GM12878 (cell line): ENCODE results near the gene IFIT5.

ENCODE experiments used
- CHD2 ChIP-seq: IDR thresholded peaks from 2 replicates; pipeline ENCODE4 v1.6.1; 2011; ENCODE audit warnings: low read depth, low read length, improper control_type of control experiment, borderline replicate concordance
- POLR2A ChIP-seq: IDR thresholded peaks from 2 replicates; pipeline ENCODE4 v1.6.1; 2011; ENCODE audit warnings: low read depth, mild to moderate bottlenecking, low read length
- POLR2AphosphoS5 ChIP-seq: IDR thresholded peaks from 2 replicates; pipeline ENCODE4 v1.6.1; 2011; ENCODE audit warnings: mild to moderate bottlenecking, low read length, inconsistent platforms

DNA sequence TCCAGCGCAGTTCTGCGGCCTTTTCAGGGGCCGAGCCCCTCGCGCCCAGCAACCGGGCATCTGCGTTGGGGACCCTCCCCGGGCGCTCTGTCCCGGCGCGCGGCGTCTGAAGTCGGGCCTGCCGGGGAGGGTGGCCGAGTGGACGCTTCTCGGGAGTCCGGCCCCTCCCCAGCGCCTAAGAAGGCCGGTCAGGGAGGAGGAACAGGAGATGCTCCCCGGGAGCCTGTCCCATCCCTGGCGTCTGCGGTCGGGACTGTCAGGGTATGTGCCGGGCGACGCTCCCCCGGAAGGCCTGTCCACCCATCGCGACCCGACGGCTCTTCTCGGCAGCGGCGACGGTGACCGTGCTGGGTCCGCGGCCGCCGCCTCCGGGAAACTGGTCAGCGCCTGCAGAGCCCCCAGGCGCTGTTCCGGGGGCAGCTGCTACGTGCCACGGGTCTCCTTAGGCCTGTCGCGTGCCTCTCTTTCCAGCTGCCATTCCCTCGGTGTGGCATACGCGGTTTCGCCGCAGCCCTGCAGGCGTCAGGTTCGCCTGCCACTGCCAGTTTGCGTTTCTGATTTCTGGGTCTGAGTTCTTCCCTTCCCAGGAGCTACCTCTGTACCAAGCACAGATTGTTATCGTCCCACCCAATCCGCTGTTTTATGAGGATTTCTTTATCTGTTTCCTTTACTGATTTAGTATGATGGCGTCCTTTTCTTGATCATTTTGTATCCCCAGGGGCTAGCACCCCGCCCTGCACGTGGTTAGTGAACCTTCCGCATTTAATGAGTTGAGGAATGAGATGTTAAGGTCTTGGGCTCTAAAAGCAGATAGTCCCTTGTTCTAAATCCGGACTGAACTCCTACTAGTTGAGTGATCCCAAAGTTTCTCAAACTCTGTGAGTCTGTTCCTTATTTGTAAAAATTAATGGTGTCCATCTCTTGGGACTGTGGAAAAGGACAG is 782 bp downstream of the IFIT5 start:
- TF ChIP-seq POLR2AphosphoS5 = no peak
- TF ChIP-seq CHD2 = no peak
- peak; percentile 63 for TF ChIP-seq POLR2A
